Ovary (tissue), 9 donors: ENCODE data around the gene SLC28A3. TPM values are rescaled to one million over a fixed set of nuclear protein-coding genes. Genes with fewer than 3 reads are reported as not detected.

Experiments used
- DNase-seq, 5 donors: peaks; one replicate each; pipeline ENCODE4 v3.0.0-alpha.2; 2019 to 2020
- H3K27ac ChIP-seq, 2 donors: fragments of 200-600 bp; one replicate each; pipeline versions ENCODE4 v1.5.1 to v1.8.0; 2019 to 2022
- H3K27me3 ChIP-seq: fragments of 200-600 bp; one replicate; pipeline ENCODE4 v1.8.0; 2022
- H3K36me3 ChIP-seq: fragments of 200-600 bp; sonication (generic); one replicate; pipeline ENCODE4 v1.5.1; 2019
- H3K4me1 ChIP-seq: one replicate; pipeline ENCODE4 v1.8.1; 2013; ENCODE audit warnings: mild to moderate bottlenecking, moderate library complexity; ENCODE audit not compliant: insufficient read depth
- H3K4me3 ChIP-seq: fragments of 200-600 bp; sonication (generic); one replicate; pipeline ENCODE4 v1.5.1; 2017
- H3K9me3 ChIP-seq, 2 donors: fragments of 200-600 bp in 1 of 2; sonication (generic) in 1 of 2; one replicate each; pipeline versions ENCODE4 v1.5.1 to v1.8.1; 2013 to 2019; ENCODE audit warnings: mild to moderate bottlenecking in 1 of 2, moderate library complexity in 1 of 2
- CTCF ChIP-seq, 3 donors: fragments of 450-650 bp in 2 of 3; fragments of 200-600 bp in 1 of 3; IDR thresholded peaks; one replicate each; pipeline versions ENCODE4 v1.5.1 to v1.8.0; 2016 to 2022; ENCODE audit warnings: antibody characterized with exemption in 3 of 3, mild to moderate bottlenecking in 1 of 3
- EP300 ChIP-seq: sonication (generic); formaldehyde crosslinking; IDR thresholded peaks from one replicate; pipeline ENCODE4 v1.6.1; 2017; ENCODE audit warnings: antibody characterized with exemption
- POLR2A ChIP-seq: fragments of 450-650 bp; IDR thresholded peaks from one replicate; pipeline ENCODE4 v1.6.1; 2017; ENCODE audit warnings: antibody characterized with exemption, mild to moderate bottlenecking, moderate library complexity
- WGBS, 3 donors: extraction: QIAGEN DNeasy Blood & Tissue Kit in 1 of 3; methylation state at CpG; one replicate each; pipeline versions ENCODE4 v1.1.5 to v1.1.7; 2013 to 2017; 5-methylcytosine and 5-hydroxymethylcytosine counted together
- intact Hi-C, 4 donors: fragments of 100-400 bp; cut with DNase I; formaldehyde crosslinking; loops; one replicate each; pipeline versions ENCODE4 v1.11.0 to v1.15.1; 2022 to 2023
- polyA plus RNA-seq, 2 donors: library from polyadenylated mRNA; stranded (reverse); fragments of 200-250 nt in 1 of 2; fragments of 350-450 nt in 1 of 2; fragmentation: Illumina TruSeq in 1 of 2; extraction: RNeasy Lipid Tissue Mini Kit (QIAGEN cat#74804) in 1 of 2; gene quantifications; one replicate each; pipeline ENCODE4 v1.2.3, GENCODE V29; 2013 to 2014
- total RNA-seq, 7 donors: library from RNA; depleted of rRNA in 2 of 7; stranded (reverse); fragments of >200 nt in 2 of 7; fragmentation: NEBNext Ultra II Directional in 3 of 7; extraction: Animal tissue kit (Norgen Biotek cat#: 25700) in 3 of 7; gene quantifications; one replicate each; pipeline versions ENCODE4 v1.1.0 to v1.2.4, GENCODE V29; 2016 to 2023
- donor health status: DM: no; HTN: no; CAD: no; lungs with moderate emphysema.
- donor health status: DM: no; HTN: no; CAD: no.
- donor health status: Bipolar disorder and iron deficiency.
- donor health status: DM: yes; HTN: yes; CAD: no.
- donor health status: DM: no; HTN: no; CAD: no.
- donor health status: DM: yes; HTN: yes; CAD: no.

Gene SLC28A3
- total and polyA plus RNA-seq, 9 donors, result 0.08 to 9.0 (median 0.59) TPM; not detected in 1

- Histone ChIP-seq H3K27me3 (no peaks in the 10 kb centered on the region), H3K27ac (no peak overlapping the region), H3K36me3 (no peaks in the 10 kb centered on the region), H3K4me1 (no peaks in the 10 kb centered on the region), H3K4me3 (no peak overlapping the region), H3K9me3 (no peaks in the 10 kb centered on the region)
- intact Hi-C loops, result no loop called here
- DNase-seq, result no peak
- WGBS, 3 donors, result 76 to 89% (median 81%) methylated on average over 4 of the region's 4 CpGs
- TF ChIP-seq CTCF (IDR thresholded peaks at IDR 0.05) (no peak), EP300 (no peak), POLR2A (no peak)
Observed at GRCh38 chr9:84238652-84239051, 101.9 kb downstream of the SLC28A3 start.

GRCh38 chr9:84235511-84235910, 105.0 kb downstream of the SLC28A3 start:
- no peaks in the 10 kb centered on the region for H3K9me3 ChIP-seq
- intact Hi-C loops, result no loop called here
- no peak overlapping the region for H3K27ac ChIP-seq
- no peaks in the 10 kb centered on the region for H3K27me3 ChIP-seq
- no peak for TF ChIP-seq CTCF (IDR thresholded peaks at IDR 0.05)
- TF ChIP-seq EP300, result no peak
- no peak for TF ChIP-seq POLR2A
- 90 to 98% (median 93%) methylated on average over 4 of the region's 4 CpGs for WGBS, 3 donors
- DNase-seq, result no peak
- no peaks in the 10 kb centered on the region for H3K36me3 ChIP-seq
- H3K4me3 ChIP-seq, result no peak overlapping the region
- H3K4me1 ChIP-seq, result no peaks in the 10 kb centered on the region

- Histone ChIP-seq H3K4me1 (no peaks in the 10 kb centered on the region), H3K4me3 (no peak overlapping the region), H3K27me3 (no peaks in the 10 kb centered on the region), H3K27ac (no peak overlapping the region), H3K36me3 (no peaks in the 10 kb centered on the region), H3K9me3 (no peaks in the 10 kb centered on the region)
- DNase-seq, result no peak
- TF ChIP-seq CTCF (IDR thresholded peaks at IDR 0.05), result no peak
- TF ChIP-seq EP300, result no peak
- no peak for TF ChIP-seq POLR2A
- 65 to 75% (median 70%) methylated on average over 6 of the region's 6 CpGs for WGBS, 3 donors
- intact Hi-C loops, result no loop called here
Observed at GRCh38 chr9:84230355-84231145, 110.0 kb downstream of the SLC28A3 start.

- no peak for TF ChIP-seq POLR2A
- no peak for TF ChIP-seq CTCF (IDR thresholded peaks at IDR 0.05)
- TF ChIP-seq EP300, result no peak
- Histone ChIP-seq H3K4me3 (no peak overlapping the region), H3K4me1 (no peaks in the 10 kb centered on the region), H3K27ac (no peak overlapping the region), H3K36me3 (no peaks in the 10 kb centered on the region), H3K27me3 (no peaks in the 10 kb centered on the region), H3K9me3 (no peaks in the 10 kb centered on the region)
- WGBS, 3 donors, result 77 to 85% (median 80%) methylated on average over 4 of the region's 4 CpGs
- no peak for DNase-seq
- intact Hi-C loops, result no loop called here
Observed at GRCh38 chr9:84229191-84229590, 111.4 kb downstream of the SLC28A3 start.
